ENCODE measurements around the gene PKN1.

PKN1 gene

GRCh38 chr19:14446336-14447036 is 13.4 kb downstream of the PKN1 start:
- no peak overlapping the region for H3K27ac ChIP-seq (replicated peaks)
- H3K4me3 ChIP-seq (replicated peaks; ENCODE audit: insufficient read depth, low read length) = no peak overlapping the region
- no peaks in the 10 kb centered on the region for H3K27me3 ChIP-seq (ENCODE audit: insufficient read depth, poor library complexity, severe bottlenecking)
- no peak for TF ChIP-seq GABPA (IDR thresholded peaks at IDR 0.05; ENCODE audit: low read depth)
- no peak for TF ChIP-seq POLR2AphosphoS5 (IDR thresholded peaks at IDR 0.05; ENCODE audit: low read depth)
- no peak for TF ChIP-seq SPI1 (IDR thresholded peaks at IDR 0.05; ENCODE audit: borderline replicate concordance, low read depth)
- TF ChIP-seq CTCF (IDR thresholded peaks at IDR 0.05; ENCODE audit: insufficient read depth, low read length) = no peak
- no peak for TF ChIP-seq REST (IDR thresholded peaks at IDR 0.05; ENCODE audit: insufficient replicate concordance, low read depth)
- DNase-seq (ENCODE audit: low read depth in 1 of 2, low spot score in 1 of 2) = no peak

- no peak for TF ChIP-seq GABPA (IDR thresholded peaks at IDR 0.05; ENCODE audit: low read depth)
- no peak for TF ChIP-seq POLR2AphosphoS5 (IDR thresholded peaks at IDR 0.05; ENCODE audit: low read depth)
- TF ChIP-seq REST (IDR thresholded peaks at IDR 0.05; ENCODE audit: insufficient replicate concordance, low read depth) = no peak
- no peak for TF ChIP-seq SPI1 (IDR thresholded peaks at IDR 0.05; ENCODE audit: borderline replicate concordance, low read depth)
- TF ChIP-seq CTCF (IDR thresholded peaks at IDR 0.05; ENCODE audit: insufficient read depth, low read length) = no peak
- Histone ChIP-seq H3K4me3 (replicated peaks; ENCODE audit: insufficient read depth, low read length) (no peak overlapping the region), H3K27me3 (ENCODE audit: insufficient read depth, poor library complexity, severe bottlenecking) (no peaks in the 10 kb centered on the region), H3K27ac (replicated peaks) (no peak overlapping the region)
- DNase-seq (ENCODE audit: low read depth in 1 of 2, low spot score in 1 of 2) = no peak
Observed at GRCh38 chr19:14449321-14449720, 16.2 kb downstream of the PKN1 start.

GRCh38 chr19:14450168-14450874 is 17.2 kb downstream of the PKN1 start:
- Histone ChIP-seq H3K27ac (replicated peaks) (no peak overlapping the region), H3K4me3 (replicated peaks; ENCODE audit: insufficient read depth, low read length) (no peak overlapping the region), H3K27me3 (ENCODE audit: insufficient read depth, poor library complexity, severe bottlenecking) (no peaks in the 10 kb centered on the region)
- TF ChIP-seq POLR2AphosphoS5 (IDR thresholded peaks at IDR 0.05; ENCODE audit: low read depth) (no peak), CTCF (IDR thresholded peaks at IDR 0.05; ENCODE audit: insufficient read depth, low read length) (no peak), REST (IDR thresholded peaks at IDR 0.05; ENCODE audit: insufficient replicate concordance, low read depth) (no peak), GABPA (IDR thresholded peaks at IDR 0.05; ENCODE audit: low read depth) (no peak), SPI1 (IDR thresholded peaks at IDR 0.05; ENCODE audit: borderline replicate concordance, low read depth) (no peak)
- DNase-seq (ENCODE audit: low read depth in 1 of 2, low spot score in 1 of 2) = peak; percentile 59 to 69

Measured in HL-60 (cell line).